NK-92 (cell line): ENCODE measurements around the gene NR4A3.
A peak's percentile ranks its signal among the peaks of the same experiment; 100 is the strongest.
"Not testable (repeated sequence)": the region's sequence is repeated elsewhere in the genome, so short reads cannot be mapped to it uniquely, and the experiment has no call there.

Experiments used
- DNase-seq: peaks from one replicate; lab custom pipeline; 2025; ENCODE audit not compliant: unreplicated experiment; lab: John Stamatoyannopoulos, UW

Gene NR4A3

DNA sequence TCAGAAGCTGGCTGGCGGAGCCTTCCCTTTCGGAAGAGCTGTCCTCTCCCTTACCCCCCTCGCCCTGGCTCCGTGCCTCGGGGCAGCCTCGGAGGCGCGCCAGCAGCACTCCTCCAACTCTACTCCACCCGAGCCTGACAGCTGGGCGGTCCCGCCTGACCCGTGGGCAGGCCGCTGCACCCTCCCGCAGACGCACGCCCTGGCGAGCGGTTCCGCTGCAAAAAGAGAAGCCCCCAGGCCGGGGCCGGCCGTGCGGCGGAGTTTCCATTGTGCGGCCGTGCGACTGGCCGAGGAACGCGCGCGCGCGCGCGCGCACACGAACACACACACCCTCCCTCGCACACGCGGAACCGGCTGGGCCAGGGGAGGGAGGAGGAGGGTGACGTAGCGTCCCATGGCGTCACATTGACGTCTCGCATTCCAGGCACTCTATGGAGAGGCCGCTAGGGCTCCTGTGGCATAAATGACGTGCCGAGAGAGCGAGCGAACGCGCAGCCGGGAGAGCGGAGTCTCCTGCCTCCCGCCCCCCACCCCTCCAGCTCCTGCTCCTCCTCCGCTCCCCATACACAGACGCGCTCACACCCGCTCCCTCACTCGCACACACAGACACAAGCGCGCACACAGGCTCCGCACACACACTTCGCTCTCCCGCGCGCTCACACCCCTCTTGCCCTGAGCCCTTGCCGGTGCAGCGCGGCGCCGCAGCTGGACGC is at the start of gene NR4A3:
Gene NR4A3 (plus strand): TSS at position 490 of the 713 bp plus-strand sequence. CDS start 6,158 bp downstream, outside the sequence.
- peak; percentile 28 for DNase-seq

- DNase-seq: no peak
Observed at GRCh38 chr9:99773468-99774138, 48.1 kb upstream of the NR4A3 start.

- DNase-seq: no peak
Observed at GRCh38 chr9:99778308-99778707, 43.4 kb upstream of the NR4A3 start.

DNA sequence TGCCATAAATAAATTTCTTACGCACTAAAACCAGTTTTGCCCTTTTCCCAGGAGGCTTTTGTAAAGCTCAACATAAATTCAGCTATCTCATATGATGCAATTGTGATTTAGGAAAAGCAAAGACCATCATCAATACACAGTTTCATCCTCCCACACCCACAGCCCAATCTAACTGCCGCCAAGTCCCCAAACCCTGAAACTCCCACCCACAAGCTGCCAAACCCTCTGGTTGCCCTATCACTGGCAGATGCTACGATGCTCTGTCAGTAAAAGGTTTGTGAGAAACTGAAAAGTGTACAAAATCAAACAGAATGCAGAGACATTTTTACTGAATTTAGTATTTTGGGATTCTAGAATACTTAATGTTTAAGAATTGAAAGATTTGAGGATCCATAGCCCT is 42.8 kb upstream of the NR4A3 start:
- no peak for DNase-seq

DNA sequence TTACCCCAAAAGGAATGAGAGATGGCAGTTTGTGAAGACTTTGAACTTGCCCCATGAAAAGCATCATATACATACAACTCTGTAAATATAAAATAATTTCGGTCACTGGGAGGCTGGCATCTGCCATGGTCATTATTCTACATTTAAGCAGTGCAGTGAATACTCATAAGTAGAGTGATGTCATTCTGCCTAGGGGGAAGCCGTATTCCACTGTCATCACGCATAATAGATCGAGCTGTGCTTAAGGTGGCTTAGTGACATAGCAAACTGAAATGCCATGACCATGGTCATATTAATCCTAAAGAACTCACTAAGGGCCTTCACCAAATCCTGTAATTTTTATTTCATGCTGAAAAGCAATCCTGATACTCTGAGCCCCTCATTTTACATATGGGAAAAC is 42.4 kb upstream of the NR4A3 start:
- DNase-seq: no peak

DNA sequence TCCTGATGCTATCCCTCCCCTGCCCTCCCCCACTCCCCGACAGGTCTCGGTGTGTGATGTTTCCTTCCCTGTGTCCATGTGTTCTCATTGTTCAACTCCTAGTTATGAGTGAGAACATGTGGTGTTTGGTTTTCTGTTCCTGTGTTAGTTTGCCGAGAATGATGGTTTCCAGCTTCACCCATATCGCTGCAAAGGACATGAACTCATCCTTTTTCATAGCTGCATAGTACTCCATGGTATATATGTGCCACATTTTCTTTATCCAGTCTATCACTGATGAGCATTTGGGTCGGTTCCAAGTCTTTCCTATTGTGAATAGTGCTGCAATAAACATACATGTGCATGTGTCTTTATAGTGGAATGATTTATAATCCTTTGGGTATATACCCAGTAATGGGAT is 39.3 kb upstream of the NR4A3 start:
- not testable (repeated sequence) for DNase-seq

DNA sequence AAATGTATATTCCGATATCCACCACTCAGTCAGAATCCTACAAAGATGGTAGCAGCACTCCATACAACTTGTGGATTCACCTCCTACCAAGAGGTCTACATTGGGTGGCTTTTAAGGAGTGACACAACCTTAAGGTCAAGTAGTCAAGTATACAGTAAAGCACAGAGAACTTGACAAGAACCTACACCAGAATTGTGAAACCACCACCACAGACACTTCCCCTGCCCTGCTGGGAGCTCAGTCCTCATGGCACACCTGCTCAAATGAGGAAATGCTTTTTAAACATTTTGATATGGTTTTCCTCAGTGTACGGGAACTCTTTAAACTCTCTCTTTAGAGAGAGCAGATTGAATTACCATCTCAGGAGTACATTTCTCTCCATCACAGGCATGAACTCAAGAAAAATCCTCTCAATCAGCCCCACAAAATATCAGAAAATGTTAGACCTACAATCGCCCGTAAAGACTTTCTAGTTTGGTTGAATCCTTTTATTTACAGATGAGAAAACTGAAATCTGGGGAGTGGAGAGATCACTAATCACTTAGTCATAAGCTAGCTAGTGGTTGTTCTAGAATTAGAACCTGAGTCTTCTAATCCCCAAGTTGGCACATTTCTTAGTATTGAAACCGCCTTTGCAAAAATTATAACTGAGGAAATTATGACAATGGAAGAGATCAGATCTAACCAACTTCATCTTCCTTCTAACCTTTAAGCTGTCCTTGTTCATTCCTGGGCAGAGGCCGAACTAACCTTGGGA is 38.5 kb upstream of the NR4A3 start:
- no peak for DNase-seq

DNA sequence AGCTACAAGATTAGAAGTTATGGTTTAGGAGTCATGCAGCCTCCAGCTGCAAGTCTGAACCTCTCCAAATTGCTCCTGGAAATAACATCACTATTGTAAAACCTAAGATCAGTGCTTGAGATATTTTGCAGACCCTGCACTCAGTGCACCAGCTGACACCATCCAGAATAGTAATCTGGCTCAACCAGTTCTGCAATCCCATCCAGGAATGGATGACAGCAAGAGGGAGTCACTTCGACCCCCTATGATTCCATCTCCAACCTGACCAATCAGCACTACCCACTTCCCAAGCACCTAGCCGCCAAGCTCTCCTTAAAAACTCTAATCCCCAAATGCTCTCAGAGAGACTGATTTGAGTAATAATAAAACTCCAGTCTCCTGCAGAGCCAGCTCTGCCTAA is 37.9 kb upstream of the NR4A3 start:
- DNase-seq: no peak

- no peak for DNase-seq
Observed at GRCh38 chr9:99785010-99785590, 36.6 kb upstream of the NR4A3 start.

GRCh38 chr9:99787556-99787955 is 34.1 kb upstream of the NR4A3 start:
- DNase-seq: no peak

GRCh38 chr9:99793528-99793927 is 28.2 kb upstream of the NR4A3 start:
- DNase-seq: no peak

- no peak for DNase-seq
Observed at GRCh38 chr9:99796231-99796630, 25.5 kb upstream of the NR4A3 start.

DNA sequence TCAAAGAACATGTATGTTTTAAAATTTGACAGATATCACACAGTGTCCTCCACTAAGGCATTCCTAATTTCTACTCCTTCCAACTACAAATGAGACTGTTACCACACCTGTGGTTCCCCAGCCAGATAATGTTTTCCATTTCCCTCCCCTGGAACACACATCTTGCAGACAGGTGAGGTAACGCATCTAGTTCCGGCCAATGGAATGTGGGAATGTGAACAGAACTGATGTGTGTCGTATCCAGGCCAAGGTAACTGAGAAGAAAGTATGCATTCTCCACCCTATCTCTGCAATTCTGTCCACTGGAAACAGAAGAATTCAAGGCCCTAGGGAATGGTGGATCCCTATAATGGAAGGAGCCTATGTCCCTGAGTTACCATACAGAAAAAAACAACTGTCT is 19.9 kb upstream of the NR4A3 start:
- no peak for DNase-seq

DNA sequence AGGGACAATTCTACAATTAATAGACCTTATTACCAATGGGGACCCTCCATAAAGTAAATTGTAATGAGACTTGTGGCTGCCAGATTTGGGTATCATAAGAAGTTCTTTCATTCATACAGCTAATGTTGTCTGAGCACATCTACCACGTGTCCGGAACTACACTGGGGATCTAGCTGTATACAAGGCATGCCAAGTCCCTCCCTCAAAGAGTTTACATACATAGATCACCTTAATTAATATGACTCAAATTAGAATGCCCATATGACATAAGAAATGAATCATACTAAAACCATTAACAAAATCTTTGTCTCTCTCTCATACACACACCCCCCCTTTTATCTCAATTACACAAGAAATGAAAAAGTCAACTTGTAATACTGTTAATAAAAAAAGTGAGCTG is 18.0 kb upstream of the NR4A3 start:
- no peak for DNase-seq

DNA sequence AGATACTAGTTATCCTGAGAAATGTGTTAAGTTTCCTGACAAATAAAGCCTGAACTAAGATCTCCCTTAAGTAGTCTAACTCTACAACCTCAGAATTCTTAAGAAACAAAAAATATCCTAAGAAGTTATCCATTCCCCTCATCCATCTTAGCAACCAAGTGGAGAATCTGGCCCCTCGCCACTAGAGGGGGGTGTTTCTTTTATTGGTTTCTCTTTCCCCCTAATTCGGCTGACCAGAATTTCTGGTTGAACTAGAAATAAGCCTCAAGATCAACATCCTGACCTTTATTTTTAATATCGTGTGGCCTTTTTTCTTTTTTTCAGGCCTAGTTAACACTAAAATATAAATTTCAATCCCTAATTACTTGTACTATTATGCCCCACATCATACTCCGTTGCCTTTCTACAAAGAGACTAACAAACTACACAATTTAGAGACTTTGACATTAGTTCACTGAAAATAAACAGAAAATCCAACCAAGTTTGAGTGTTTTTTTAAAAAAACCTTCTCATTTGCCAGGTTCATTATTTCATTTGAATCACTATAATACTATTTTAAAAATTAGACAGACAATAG is 14.3 kb upstream of the NR4A3 start:
- DNase-seq: no peak

- no peak for DNase-seq
Observed at GRCh38 chr9:99807956-99808355, 13.7 kb upstream of the NR4A3 start.

DNA sequence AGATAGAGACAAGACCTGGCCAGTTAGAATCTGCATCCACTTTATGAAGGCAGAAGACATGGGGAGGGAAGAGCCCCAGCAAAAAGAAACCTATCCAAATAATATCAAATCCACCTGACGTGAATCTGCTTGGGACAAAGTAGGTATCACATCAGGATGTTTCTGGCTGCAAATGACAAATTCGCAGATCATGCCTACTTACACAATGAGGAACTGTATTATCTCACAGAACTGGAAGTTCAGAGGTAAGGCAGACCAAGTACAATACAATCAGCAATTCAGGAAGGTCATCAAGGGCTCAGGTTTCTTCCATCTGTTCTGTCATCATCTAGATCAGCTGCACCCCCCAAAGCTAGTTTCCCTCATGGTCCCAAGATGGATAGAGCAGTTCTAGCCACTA is 13.2 kb upstream of the NR4A3 start:
- no peak for DNase-seq

DNA sequence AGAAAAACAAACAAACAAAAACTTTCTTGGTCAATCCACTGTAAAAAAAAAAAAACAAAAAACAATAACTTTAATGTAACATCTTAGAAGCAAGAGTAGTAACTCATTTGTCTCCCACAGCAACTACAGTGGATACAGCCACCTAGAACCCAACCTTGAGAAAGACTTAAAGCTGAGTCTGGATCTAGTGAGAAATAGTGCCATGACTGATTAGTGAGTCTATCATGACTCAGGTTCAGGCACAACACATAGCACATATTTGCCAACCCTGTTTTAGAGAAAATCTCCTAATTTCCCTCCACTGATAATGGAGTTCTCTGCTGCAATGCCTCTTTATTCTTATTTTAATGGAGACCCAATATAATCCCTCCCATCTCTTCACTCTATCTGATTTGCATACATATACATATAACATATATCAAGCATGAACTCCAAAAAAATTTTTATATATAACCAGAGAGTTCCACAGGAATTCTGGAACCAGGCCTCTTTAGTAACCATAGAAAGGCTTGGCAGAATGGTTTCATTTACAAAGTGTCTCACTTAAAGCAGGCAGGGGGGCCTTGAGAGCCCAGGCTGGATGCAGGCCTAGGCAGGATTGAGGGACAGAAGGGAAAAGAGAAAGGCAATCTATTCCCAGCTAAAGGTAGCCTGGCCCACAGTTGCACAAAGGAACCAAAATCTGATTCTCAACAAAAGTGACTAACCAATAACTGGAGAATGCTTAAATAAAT is 11.9 kb upstream of the NR4A3 start:
- DNase-seq: no peak

- DNase-seq: no peak
Observed at GRCh38 chr9:99811172-99811571, 10.5 kb upstream of the NR4A3 start.

DNA sequence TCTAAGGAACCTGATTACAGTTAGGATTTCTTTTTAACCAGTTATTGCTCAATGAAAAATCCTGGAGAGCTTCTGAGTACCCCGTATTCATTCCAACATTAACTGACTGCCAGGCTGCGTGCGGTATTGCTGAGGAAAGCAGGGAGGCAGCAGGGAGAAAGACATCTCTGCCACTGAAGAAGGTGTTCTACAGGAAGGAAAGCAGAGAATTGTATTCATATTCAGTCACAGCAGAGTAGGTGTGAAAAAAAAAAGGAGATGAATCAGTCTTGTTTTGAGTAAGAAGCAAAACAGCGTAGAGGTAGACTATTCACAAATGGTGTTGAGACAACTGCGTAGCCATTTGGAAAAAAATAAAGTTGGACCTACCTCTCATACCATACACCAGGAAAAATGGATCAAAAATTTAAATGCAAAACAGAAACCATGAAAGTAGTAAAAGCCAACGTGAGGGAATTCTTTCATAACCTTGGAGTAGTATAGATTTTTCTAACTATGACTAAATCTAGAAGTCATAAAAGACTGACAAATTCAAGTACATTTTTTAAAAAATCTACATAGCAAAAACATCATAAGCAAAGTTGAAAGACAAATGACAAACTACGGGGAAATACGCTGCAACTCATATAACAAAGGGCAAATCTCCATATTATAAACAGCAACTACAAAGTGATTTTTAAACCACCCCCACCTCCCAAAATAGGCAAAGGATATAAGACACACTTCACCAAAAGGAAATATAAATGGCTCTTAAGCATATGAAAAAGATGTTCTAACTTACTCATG is 9.9 kb upstream of the NR4A3 start:
- DNase-seq: no peak
